ENCODE data around the gene ANKMY1.

ANKMY1 gene

DNA sequence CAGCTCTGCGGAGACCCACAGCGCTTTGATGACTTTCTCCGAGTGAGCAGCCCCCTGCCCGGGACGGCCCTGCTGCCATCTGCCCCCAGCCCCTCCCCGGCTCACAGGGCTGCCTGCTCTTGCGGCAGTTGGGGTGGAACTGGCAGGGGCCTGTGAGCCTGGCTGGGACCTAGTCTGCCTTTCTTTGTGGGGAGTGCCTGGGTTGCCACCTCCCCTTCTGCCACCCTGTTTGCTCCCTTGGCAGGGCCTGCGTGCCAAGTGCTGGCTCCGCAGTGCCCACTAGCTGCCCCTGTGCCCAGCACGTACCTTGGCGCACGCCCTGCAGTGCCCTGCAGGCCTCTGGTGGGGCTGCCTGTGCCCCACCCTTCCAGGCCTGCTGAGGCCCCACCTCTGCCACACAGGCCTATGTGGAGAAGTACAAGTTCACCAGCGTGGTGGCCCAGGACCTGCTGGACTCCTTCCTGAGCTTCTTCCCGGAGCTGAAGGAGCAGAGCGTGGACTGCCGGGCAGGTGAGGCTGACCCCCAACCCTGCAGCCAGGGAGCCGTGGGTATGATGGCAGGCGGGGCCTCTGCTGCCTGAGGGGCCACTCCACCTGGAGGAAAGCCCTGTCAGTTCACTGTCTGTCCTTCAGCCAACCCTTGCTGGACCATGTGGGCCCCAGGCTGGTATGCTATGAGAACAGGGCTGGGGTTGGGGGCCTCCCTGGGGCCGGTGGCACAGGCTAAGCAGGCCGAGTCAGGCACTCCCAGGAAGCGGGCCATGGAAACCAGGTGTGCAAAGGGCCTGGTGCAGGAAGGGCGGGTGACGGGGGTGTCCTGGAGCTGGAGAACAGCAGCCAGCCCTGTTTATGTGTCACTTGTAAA is 17.5 kb upstream of the ANKMY1 start:
- Histone ChIP-seq H3K79me2 (ENCODE audit: insufficient read depth, low read length) (0 out of 2 replicates have a peak, but pooled peaks cover 8% of the 10 kb centered on the region), H3K9me3 (ENCODE audit: insufficient read depth, low read length) (no peaks in the 10 kb centered on the region), H3K27me3 (ENCODE audit: low read length) (no peaks in the 10 kb centered on the region), H3K36me3 (ENCODE audit: low read length) (no peaks in the 10 kb centered on the region), H3K9me2 (replicated peaks; ENCODE audit: insufficient read depth, low read length) (no peaks in the 10 kb centered on the region), H3K9ac (ENCODE audit: low read length) (no peak overlapping the region), H3K4me3 (ENCODE audit: insufficient read depth, low read length, poor library complexity, severe bottlenecking) (no peak overlapping the region), H3F3A (ENCODE audit: insufficient read depth) (no peaks in the 10 kb centered on the region), H4K20me1 (ENCODE audit: low read depth, low read length) (no peaks in the 10 kb centered on the region; the same call in 1 of the 2 replicates), H3K4me2 (ENCODE audit: low read depth, low read length, poor library complexity, severe bottlenecking) (no peak overlapping the region), H2AFZ (ENCODE audit: low read depth, low read length, severe bottlenecking) (no peak overlapping the region), H3K27ac (ENCODE audit: low read depth, low read length) (no peak overlapping the region)
- no peak for TF ChIP-seq CTCF (IDR thresholded peaks at IDR 0.05; ENCODE audit: insufficient read depth, low read length, poor library complexity, severe bottlenecking)
- no peak for TF ChIP-seq EZH2phosphoT487 (conservative IDR thresholded peaks at IDR 0.05; ENCODE audit: low read length)

GRCh38 chr2:240574386-240575100 is 16.8 kb upstream of the ANKMY1 start:
- H4K20me1 ChIP-seq (ENCODE audit: low read depth, low read length): no peaks in the 10 kb centered on the region; the same call in 1 of the 2 replicates
- H3K79me2 ChIP-seq (ENCODE audit: insufficient read depth, low read length): peaks cover 12% of the 10 kb centered on the region
- no peaks in the 10 kb centered on the region for H3K9me3 ChIP-seq (ENCODE audit: insufficient read depth, low read length)
- TF ChIP-seq CTCF (IDR thresholded peaks at IDR 0.05; ENCODE audit: insufficient read depth, low read length, poor library complexity, severe bottlenecking): no peak
- no peak for TF ChIP-seq EZH2phosphoT487 (conservative IDR thresholded peaks at IDR 0.05; ENCODE audit: low read length)
- H3K27ac ChIP-seq (ENCODE audit: low read depth, low read length): no peak overlapping the region
- no peaks in the 10 kb centered on the region for H3K27me3 ChIP-seq (ENCODE audit: low read length)
- no peak overlapping the region for H3K4me2 ChIP-seq (ENCODE audit: low read depth, low read length, poor library complexity, severe bottlenecking)
- no peak overlapping the region for H2AFZ ChIP-seq (ENCODE audit: low read depth, low read length, severe bottlenecking)
- H3K36me3 ChIP-seq (ENCODE audit: low read length): no peaks in the 10 kb centered on the region
- no peak overlapping the region for H3K4me3 ChIP-seq (ENCODE audit: insufficient read depth, low read length, poor library complexity, severe bottlenecking)
- no peaks in the 10 kb centered on the region for H3K9me2 ChIP-seq (replicated peaks; ENCODE audit: insufficient read depth, low read length)
- no peak overlapping the region for H3K9ac ChIP-seq (ENCODE audit: low read length)
- H3F3A ChIP-seq (ENCODE audit: insufficient read depth): no peaks in the 10 kb centered on the region

DNA sequence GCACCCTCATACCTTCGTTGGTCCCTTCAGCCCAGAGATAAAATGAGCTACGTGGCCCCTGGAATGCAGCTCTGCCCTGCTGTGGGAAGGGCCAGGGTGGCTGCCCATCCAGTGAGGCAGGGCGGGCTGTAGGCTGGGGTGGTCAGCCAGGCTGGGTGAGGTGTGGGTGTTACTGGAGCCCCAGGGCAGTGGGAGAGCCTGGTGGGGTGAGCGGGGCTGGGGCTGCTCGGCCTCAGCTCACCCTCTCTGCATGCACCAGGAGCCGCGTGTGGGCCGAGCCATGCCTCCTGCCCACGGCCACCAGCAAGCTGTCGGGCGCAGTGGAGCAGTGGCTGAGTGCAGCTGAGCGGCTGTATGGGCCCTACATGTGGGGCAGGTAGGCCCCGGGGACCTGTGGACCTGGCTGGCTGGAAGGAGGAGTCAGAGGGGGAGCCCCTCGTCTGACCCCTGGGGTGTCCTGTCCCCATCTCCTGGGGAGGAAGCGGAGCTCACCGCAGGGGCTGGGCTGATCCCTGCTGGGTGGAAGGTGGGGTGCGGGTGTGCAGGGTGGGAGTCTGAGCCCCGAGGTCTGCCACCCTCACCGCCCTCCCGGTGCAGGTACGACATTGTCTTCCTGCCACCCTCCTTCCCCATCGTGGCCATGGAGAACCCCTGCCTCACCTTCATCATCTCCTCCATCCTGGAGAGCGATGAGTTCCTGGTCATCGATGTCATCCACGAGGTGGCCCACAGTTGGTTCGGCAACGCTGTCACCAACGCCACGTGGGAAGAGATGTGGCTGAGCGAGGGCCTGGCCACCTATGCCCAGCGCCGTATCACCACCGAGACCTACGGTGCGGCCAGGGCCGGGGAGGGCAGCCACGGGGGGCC is 16.0 kb upstream of the ANKMY1 start:
- Histone ChIP-seq H3K79me2 (ENCODE audit: insufficient read depth, low read length) (peaks cover 19% of the 10 kb centered on the region), H4K20me1 (ENCODE audit: low read depth, low read length) (no peaks in the 10 kb centered on the region), H3K27ac (ENCODE audit: low read depth, low read length) (no peak overlapping the region), H3K27me3 (ENCODE audit: low read length) (no peaks in the 10 kb centered on the region), H3K4me2 (ENCODE audit: low read depth, low read length, poor library complexity, severe bottlenecking) (no peak overlapping the region), H3K4me3 (ENCODE audit: insufficient read depth, low read length, poor library complexity, severe bottlenecking) (no peak overlapping the region), H3K9me3 (ENCODE audit: insufficient read depth, low read length) (no peaks in the 10 kb centered on the region), H3K9ac (ENCODE audit: low read length) (no peak overlapping the region), H3F3A (ENCODE audit: insufficient read depth) (no peaks in the 10 kb centered on the region), H3K36me3 (ENCODE audit: low read length) (no peaks in the 10 kb centered on the region), H3K9me2 (replicated peaks; ENCODE audit: insufficient read depth, low read length) (no peaks in the 10 kb centered on the region), H2AFZ (ENCODE audit: low read depth, low read length, severe bottlenecking) (no peak overlapping the region)
- TF ChIP-seq CTCF (IDR thresholded peaks at IDR 0.05; ENCODE audit: insufficient read depth, low read length, poor library complexity, severe bottlenecking) (no peak), EZH2phosphoT487 (conservative IDR thresholded peaks at IDR 0.05; ENCODE audit: low read length) (no peak)

Data from SU-DHL-6 (cell line).